22Rv1 (cell line): ENCODE data around the gene ADAD1.

Experiments used
- CTCF ChIP-seq: fragments of 450-650 bp; IDR thresholded peaks from 2 replicates; pipeline ENCODE4 v1.5.1; 2017; ENCODE audit warnings: mild to moderate bottlenecking
- ZFX ChIP-seq: fragments of 450-650 bp; IDR thresholded peaks from 2 replicates; pipeline ENCODE4 v1.6.1; 2017; ENCODE audit warnings: antibody characterized with exemption, borderline replicate concordance

GRCh38 chr4:122384245-122384644 is 5.4 kb downstream of the ADAD1 start:
- TF ChIP-seq CTCF (no peak), ZFX (no peak)
